ENCODE results near the gene HOXD10. TPM values are rescaled to one million over a fixed set of nuclear protein-coding genes. Genes with fewer than 3 reads are reported as not detected.

Gene HOXD10
- total and polyA plus RNA-seq, 9 donors: 0.38 to 8.1 (median 1.1) TPM

GRCh38 chr2:176084611-176085119 lies 31.9 kb upstream of the HOXD10 start:
- no peaks in the 10 kb centered on the region for H3K36me3 ChIP-seq
- TF ChIP-seq CTCF (IDR thresholded peaks at IDR 0.05) (no peak), POLR2A (IDR thresholded peaks at IDR 0.05) (no peak), EP300 (IDR thresholded peaks at IDR 0.05) (no peak)
- WGBS, 3 donors: 6 to 9% (median 7%) methylated on average over 26 of the region's 26 CpGs
- no peak for DNase-seq
- H3K27me3 ChIP-seq: peaks cover 11% of the 10 kb centered on the region
- intact Hi-C loops (cut with DNase I): loop anchor here in 1 of 4 donors (10.0 kb wide), 1 partner anchor 400 kb away; no protein-coding TSS in a partner anchor
- peaks cover 6% of the 10 kb centered on the region for H3K4me1 ChIP-seq (ENCODE audit: insufficient read depth)
- H3K4me3 ChIP-seq: no peak overlapping the region
- H3K9me3 ChIP-seq: peaks cover 0 to 4% of the 10 kb centered on the region in 2 donors
- no peak overlapping the region for H3K27ac ChIP-seq

GRCh38 chr2:176085120-176085788 lies 31.3 kb upstream of the HOXD10 start:
- Histone ChIP-seq H3K27ac (no peak overlapping the region), H3K36me3 (no peaks in the 10 kb centered on the region), H3K27me3 (peaks cover 11% of the 10 kb centered on the region), H3K4me3 (no peak overlapping the region), H3K9me3 (peaks cover 0 to 4% of the 10 kb centered on the region in 2 donors), H3K4me1 (ENCODE audit: insufficient read depth) (peaks cover 6% of the 10 kb centered on the region)
- intact Hi-C loops (cut with DNase I): loop anchor here in 1 of 4 donors (10.0 kb wide), 1 partner anchor 400 kb away; no protein-coding TSS in a partner anchor
- no peak for TF ChIP-seq POLR2A (IDR thresholded peaks at IDR 0.05)
- no peak for TF ChIP-seq EP300 (IDR thresholded peaks at IDR 0.05)
- no peak for TF ChIP-seq CTCF (IDR thresholded peaks at IDR 0.05)
- DNase-seq: no peak
- WGBS, 3 donors: 7 to 11% (median 9%) methylated on average over 40 of the region's 40 CpGs

- DNase-seq: no peak
- H3K4me1 ChIP-seq (ENCODE audit: insufficient read depth): peaks cover 4% of the 10 kb centered on the region
- peaks cover 7% of the 10 kb centered on the region for H3K27me3 ChIP-seq
- no peaks in the 10 kb centered on the region for H3K36me3 ChIP-seq
- H3K9me3 ChIP-seq: no peaks in the 10 kb centered on the region
- intact Hi-C loops (cut with DNase I): loop anchor here in 1 of 4 donors (10.0 kb wide), 1 partner anchor 401 kb away; no protein-coding TSS in a partner anchor
- no peak for TF ChIP-seq CTCF (IDR thresholded peaks at IDR 0.05)
- no peak for TF ChIP-seq POLR2A (IDR thresholded peaks at IDR 0.05)
- TF ChIP-seq EP300 (IDR thresholded peaks at IDR 0.05): no peak
- 3 to 5% (median 3%) methylated on average over 40 to 46 of the region's 46 CpGs for WGBS, 3 donors
- H3K4me3 ChIP-seq: no peak overlapping the region
- H3K27ac ChIP-seq: no peak overlapping the region
Observed at GRCh38 chr2:176085861-176086771, 30.5 kb upstream of the HOXD10 start.

GRCh38 chr2:176087330-176088047 lies 29.1 kb upstream of the HOXD10 start:
- Histone ChIP-seq H3K4me3 (no peak overlapping the region), H3K36me3 (no peaks in the 10 kb centered on the region), H3K27ac (no peak overlapping the region), H3K27me3 (peaks cover 5% of the 10 kb centered on the region), H3K4me1 (ENCODE audit: insufficient read depth) (peaks cover 4% of the 10 kb centered on the region), H3K9me3 (no peaks in the 10 kb centered on the region)
- TF ChIP-seq CTCF (IDR thresholded peaks at IDR 0.05): no peak
- TF ChIP-seq EP300 (IDR thresholded peaks at IDR 0.05): no peak
- TF ChIP-seq POLR2A (IDR thresholded peaks at IDR 0.05): no peak
- intact Hi-C loops (cut with DNase I): loop anchor here in 1 of 4 donors (10.0 kb wide), 1 partner anchor 403 kb away; no protein-coding TSS in a partner anchor
- no peak for DNase-seq
- WGBS, 3 donors: 43 to 45% (median 43%) methylated on average over 29 of the region's 29 CpGs

All from ovary (tissue), 9 donors.